ENCODE data around the gene CCDC50.

DNA sequence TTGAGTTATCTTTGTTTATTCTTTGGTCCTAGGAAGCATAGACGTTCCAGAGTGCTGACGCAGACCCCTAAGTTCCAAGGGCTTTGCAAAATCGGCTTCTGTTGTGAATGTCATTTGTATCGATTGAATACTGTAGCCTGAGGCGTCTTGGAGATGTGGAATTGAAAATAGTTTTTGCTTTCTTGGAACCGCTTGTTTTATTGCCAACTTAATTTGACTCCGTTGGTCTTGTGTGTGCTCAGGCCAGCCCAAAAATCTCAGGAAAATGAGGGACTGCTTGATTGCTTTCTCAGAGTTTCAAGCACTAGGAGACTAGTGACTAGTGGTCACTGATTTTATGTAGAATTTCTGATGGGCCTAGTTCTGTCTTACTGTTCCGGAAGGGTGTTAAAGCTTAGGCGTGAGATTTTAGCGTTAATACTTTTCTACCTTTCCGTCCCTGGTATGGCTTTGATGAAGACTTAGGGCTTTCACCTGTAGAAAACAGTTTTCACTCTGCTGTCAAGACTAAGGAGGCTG lies 1.4 kb downstream of the CCDC50 start:
- TF ChIP-seq, protein P1, sequence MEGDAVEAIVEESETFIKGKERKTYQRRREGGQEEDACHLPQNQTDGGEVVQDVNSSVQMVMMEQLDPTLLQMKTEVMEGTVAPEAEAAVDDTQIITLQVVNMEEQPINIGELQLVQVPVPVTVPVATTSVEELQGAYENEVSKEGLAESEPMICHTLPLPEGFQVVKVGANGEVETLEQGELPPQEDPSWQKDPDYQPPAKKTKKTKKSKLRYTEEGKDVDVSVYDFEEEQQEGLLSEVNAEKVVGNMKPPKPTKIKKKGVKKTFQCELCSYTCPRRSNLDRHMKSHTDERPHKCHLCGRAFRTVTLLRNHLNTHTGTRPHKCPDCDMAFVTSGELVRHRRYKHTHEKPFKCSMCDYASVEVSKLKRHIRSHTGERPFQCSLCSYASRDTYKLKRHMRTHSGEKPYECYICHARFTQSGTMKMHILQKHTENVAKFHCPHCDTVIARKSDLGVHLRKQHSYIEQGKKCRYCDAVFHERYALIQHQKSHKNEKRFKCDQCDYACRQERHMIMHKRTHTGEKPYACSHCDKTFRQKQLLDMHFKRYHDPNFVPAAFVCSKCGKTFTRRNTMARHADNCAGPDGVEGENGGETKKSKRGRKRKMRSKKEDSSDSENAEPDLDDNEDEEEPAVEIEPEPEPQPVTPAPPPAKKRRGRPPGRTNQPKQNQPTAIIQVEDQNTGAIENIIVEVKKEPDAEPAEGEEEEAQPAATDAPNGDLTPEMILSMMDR (conservative IDR thresholded peaks at IDR 0.05; ENCODE audit: low read depth, low read length): no peak
- TF ChIP-seq EZH2 (IDR thresholded peaks at IDR 0.05; ENCODE audit: borderline replicate concordance, low read depth, low read length, poor library complexity, severe bottlenecking): no peak
